Heart right ventricle (tissue), 16 donors: ENCODE results near the gene RPN2. TPM values are rescaled to one million over a fixed set of nuclear protein-coding genes. Genes with fewer than 3 reads are reported as not detected.

Experiments
- ATAC-seq, 8 donors: fragments of 200-7000 bp; cut with Tn5 transposase; one replicate each; pipeline ENCODE4 v1.9.1; 2020; ENCODE audit warnings: mild to moderate bottlenecking in 8 of 8, moderate library complexity in 8 of 8, moderate number of reproducible peaks in 1 of 8
- DNase-seq, 2 donors: peaks; one replicate each; pipeline ENCODE4 v3.0.0-alpha.2; 2020
- H3K27ac ChIP-seq, 10 donors: fragments of 200-600 bp; sonication (generic) in 2 of 10; one replicate each; pipeline versions ENCODE4 v1.5.0 to v1.8.0; 2020 to 2022; ENCODE audit warnings: mild to moderate bottlenecking in 3 of 10
- H3K27me3 ChIP-seq, 7 donors: fragments of 200-600 bp; one replicate each; pipeline ENCODE4 v1.8.0; 2021 to 2022; ENCODE audit warnings: mild to moderate bottlenecking in 2 of 7
- H3K36me3 ChIP-seq, 9 donors: fragments of 200-600 bp; sonication (generic) in 1 of 9; one replicate each; pipeline versions ENCODE4 v1.5.0 to v1.8.0; 2020 to 2022; ENCODE audit warnings: mild to moderate bottlenecking in 2 of 9
- H3K4me1 ChIP-seq, 9 donors: fragments of 200-600 bp; sonication (generic) in 1 of 9; one replicate each; pipeline versions ENCODE4 v1.5.0 to v1.8.0; 2020 to 2022; ENCODE audit warnings: mild to moderate bottlenecking in 4 of 9
- H3K4me3 ChIP-seq, 10 donors: fragments of 200-600 bp; sonication (generic) in 2 of 10; one replicate each; pipeline versions ENCODE4 v1.5.0 to v1.8.0; 2020 to 2022; ENCODE audit warnings: mild to moderate bottlenecking in 7 of 10, moderate library complexity in 2 of 10
- H3K9me3 ChIP-seq, 11 donors: fragments of 200-600 bp in 10 of 11; sonication (generic) in 2 of 11; one replicate each; pipeline versions ENCODE4 v1.5.0 to v1.8.0; 2013 to 2022; ENCODE audit warnings: mild to moderate bottlenecking in 2 of 11, control low read depth in 1 of 11, moderate library complexity in 1 of 11
- WGBS, 2 donors: extraction: QIAGEN DNeasy Blood & Tissue Kit; methylation state at CpG; one replicate each; pipeline ENCODE4 v1.1.7; 2013; ENCODE audit warnings: inconsistent platforms in 1 of 2; 5-methylcytosine and 5-hydroxymethylcytosine counted together
- intact Hi-C, 10 donors: fragments of 100-400 bp; cut with DNase I; formaldehyde crosslinking; loops; one replicate each; pipeline versions ENCODE4 v1.11.1 to v1.14.2; 2022
- polyA plus RNA-seq, 2 donors: library from polyadenylated mRNA; stranded (reverse); fragments of 200-250 nt; gene quantifications; one replicate each; pipeline ENCODE4 v1.2.3, GENCODE V29; 2013
- total RNA-seq, 10 donors: library from RNA; stranded (reverse); fragmentation: NEBNext Ultra II Directional in 3 of 10; extraction: Animal tissue kit (Norgen Biotek cat#: 25700) in 3 of 10; gene quantifications; one replicate each; pipeline versions ENCODE4 v1.2.1 to v1.2.4, GENCODE V29; 2021 to 2023
- TF ChIP-seq, protein P1 (sequence below), 9 donors: fragments of 200-600 bp; sonication (generic) in 2 of 9; IDR thresholded peaks; one replicate each; pipeline versions ENCODE4 v1.5.0 to v1.8.0; 2021 to 2022; ENCODE audit warnings: antibody characterized with exemption in 9 of 9, mild to moderate bottlenecking in 5 of 9, moderate library complexity in 1 of 9
- donor health status: Arrhythmogenic right ventricular cardiomyopathy.
- donor health status: ischemic (EF 13 %, LVEDD 7.1; RV severe dilation, severe dysfunction).
- donor health status: healthy with polysubstance abuse.
- donor health status: DM: no; HTN: yes; CAD: no.
- donor health status: DM: no; HTN: no; CAD: no.
- donor health status: ischemic (EF 25% LVEDD 6.9; RV normal size, moderate dysfunction).
- donor health status: ischemic (EF 25% LVEDD 5.7; RV mildly dilated, moderate dysfunction).
- donor health status: healthy.
- donor health status: DM: yes; HTN: yes; CAD: no.
- donor health status: Ischemic cardiomyopathy.
- donor health status: ischemic (EF 35%, LVEDD 5.7; RV mildly dilated, moderate dysfunction).
- donor health status: nonischemic (EF 11% LVEDD 7.7; RV severe dilation, severe dysfunction).
- donor health status: DM: yes; HTN: yes; CAD: no.
- donor health status: PGD.
- donor health status: ischemic (EF 29% LVEDD 5.4; RV normal size, mild dysfunction).
- donor health status: nonischemic (EF 23%, LVEDD 6.1; RV moderate dilation, normal function).

The RPN2 gene
- total and polyA plus RNA-seq, 12 donors = 30.9 to 166 (median 95.2) TPM

DNA sequence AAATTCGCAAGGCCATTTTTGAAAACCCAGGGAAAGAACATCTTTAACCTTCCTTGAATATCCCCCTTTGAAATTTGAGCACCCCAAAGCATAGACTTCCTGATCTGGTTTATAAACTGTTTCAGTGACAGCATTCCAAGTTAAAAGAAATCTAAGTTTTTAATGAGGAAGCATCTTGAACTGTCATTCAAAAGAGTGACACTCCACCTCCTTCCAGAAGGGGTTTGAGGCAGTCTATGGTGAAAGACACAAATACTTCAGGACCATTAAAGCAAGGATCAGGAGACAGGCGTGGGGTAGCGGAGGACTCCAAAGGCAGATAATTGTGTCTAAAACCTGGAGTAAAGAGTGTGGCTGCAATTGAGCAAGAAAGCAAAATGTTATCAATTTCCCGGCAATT is 81.8 kb downstream of the RPN2 start:
- no peaks in the 10 kb centered on the region for H3K36me3 ChIP-seq
- intact Hi-C loops = loop anchor here in 1 of 10 donors (10.0 kb wide), 1 partner anchor 56 kb away; no protein-coding TSS in a partner anchor
- no peak overlapping the region for H3K4me3 ChIP-seq
- H3K4me1 ChIP-seq = peaks cover 0 to 4% (median 0%) of the 10 kb centered on the region in 9 donors
- WGBS, 2 donors = 82 to 92% methylated on average over 4 of the region's 4 CpGs
- H3K27me3 ChIP-seq = peaks cover 0 to 42% (median 16%) of the 10 kb centered on the region in 7 donors
- no peaks in the 10 kb centered on the region for H3K9me3 ChIP-seq
- ATAC-seq (no peak), DNase-seq (no peak)
- TF ChIP-seq, protein P1, sequence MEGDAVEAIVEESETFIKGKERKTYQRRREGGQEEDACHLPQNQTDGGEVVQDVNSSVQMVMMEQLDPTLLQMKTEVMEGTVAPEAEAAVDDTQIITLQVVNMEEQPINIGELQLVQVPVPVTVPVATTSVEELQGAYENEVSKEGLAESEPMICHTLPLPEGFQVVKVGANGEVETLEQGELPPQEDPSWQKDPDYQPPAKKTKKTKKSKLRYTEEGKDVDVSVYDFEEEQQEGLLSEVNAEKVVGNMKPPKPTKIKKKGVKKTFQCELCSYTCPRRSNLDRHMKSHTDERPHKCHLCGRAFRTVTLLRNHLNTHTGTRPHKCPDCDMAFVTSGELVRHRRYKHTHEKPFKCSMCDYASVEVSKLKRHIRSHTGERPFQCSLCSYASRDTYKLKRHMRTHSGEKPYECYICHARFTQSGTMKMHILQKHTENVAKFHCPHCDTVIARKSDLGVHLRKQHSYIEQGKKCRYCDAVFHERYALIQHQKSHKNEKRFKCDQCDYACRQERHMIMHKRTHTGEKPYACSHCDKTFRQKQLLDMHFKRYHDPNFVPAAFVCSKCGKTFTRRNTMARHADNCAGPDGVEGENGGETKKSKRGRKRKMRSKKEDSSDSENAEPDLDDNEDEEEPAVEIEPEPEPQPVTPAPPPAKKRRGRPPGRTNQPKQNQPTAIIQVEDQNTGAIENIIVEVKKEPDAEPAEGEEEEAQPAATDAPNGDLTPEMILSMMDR (IDR thresholded peaks at IDR 0.05) = no peak
- no peak overlapping the region for H3K27ac ChIP-seq

DNA sequence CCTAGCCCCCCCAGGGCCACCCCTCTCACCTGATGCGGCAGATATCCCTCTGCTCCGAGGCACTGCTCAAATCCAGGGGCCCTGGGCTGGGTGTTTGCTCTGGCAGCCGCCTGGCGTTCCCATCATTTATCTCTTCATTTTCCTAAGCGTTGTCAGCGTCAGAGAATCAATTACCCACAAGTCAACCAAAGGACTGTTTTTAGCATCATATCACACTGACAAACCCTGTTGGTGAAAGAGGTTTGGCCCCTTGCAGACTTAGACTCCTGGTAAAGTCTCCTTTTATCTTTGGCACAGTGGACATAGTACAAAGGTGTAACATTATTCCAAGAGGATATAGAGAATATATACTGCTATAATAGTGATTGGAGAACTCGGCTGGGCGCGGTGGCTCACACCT is 82.6 kb downstream of the RPN2 start, which contains the start of gene GHRH:
GHRH (minus strand) TSS at position 101 of the 400 bp plus-strand sequence. CDS start 4,925 bp downstream, outside the sequence.
- Histone ChIP-seq H3K27me3 (peaks cover 0 to 42% (median 16%) of the 10 kb centered on the region in 7 donors), H3K4me3 (no peak within 1 kb of the TSS), H3K9me3 (no peaks in the 10 kb centered on the region), H3K27ac (no peak within 1 kb of the TSS), H3K36me3 (no peaks in the 10 kb centered on the region), H3K4me1 (peaks cover 0 to 4% (median 0%) of the 10 kb centered on the region in 9 donors)
- TF ChIP-seq, protein P1 (IDR thresholded peaks at IDR 0.05) = no peak
- 49 to 53% methylated on average over 9 of the region's 9 CpGs for WGBS, 2 donors
- intact Hi-C loops = loop anchor here in 1 of 10 donors (10.0 kb wide), 1 partner anchor 57 kb away; no protein-coding TSS in a partner anchor
- ATAC-seq (no peak), DNase-seq (no peak)

DNA sequence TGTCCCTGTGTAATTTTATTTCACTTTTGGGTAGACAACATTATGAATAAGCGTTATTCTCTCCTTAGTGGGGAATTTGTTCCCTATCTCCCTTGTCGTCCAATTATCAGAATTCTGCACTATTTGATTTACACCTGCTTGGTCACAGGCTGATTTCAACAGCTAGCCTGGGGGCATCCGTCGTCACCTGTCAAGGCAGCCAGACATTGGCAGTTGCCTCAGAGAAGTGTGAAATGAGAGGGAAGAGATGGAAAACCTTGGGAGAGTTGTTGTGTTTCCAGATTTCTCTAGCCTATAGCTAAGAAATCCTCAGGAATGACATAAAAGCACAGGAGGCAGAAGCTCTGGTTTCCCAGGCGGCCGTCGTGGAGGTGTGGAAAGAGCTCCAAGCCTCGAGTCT is 83.4 kb downstream of the RPN2 start:
- Histone ChIP-seq H3K4me1 (peaks cover 0 to 4% (median 0%) of the 10 kb centered on the region in 9 donors), H3K9me3 (no peaks in the 10 kb centered on the region), H3K36me3 (no peaks in the 10 kb centered on the region), H3K27me3 (peaks cover 0 to 42% (median 16%) of the 10 kb centered on the region in 7 donors), H3K4me3 (no peak overlapping the region), H3K27ac (no peak overlapping the region)
- WGBS, 2 donors = 53 to 57% methylated on average over 8 of the region's 8 CpGs
- DNase-seq = no peak
- intact Hi-C loops = loop anchor here in 1 of 10 donors (10.0 kb wide), 1 partner anchor 58 kb away; no protein-coding TSS in a partner anchor
- ATAC-seq = no peak
- TF ChIP-seq, protein P1 (IDR thresholded peaks at IDR 0.05) = no peak

DNA sequence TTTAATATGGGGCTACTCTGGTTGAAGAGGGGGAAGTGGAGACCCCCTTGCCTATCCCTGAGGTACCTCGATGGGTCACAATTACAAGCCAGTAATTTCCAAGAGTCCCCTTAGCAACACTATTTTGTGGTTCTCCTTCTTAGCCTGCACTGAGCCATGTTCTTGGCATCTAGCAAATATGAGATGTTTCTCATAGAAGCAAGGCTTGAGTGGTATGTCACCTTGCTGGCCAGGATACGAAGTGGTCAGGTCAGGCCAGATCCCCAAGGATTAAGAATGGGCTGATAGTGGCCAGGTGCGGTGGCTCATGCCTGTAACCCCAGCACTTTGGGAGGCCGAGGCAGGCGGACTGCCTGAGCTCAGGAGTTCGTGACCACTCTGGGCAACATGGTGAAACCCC is 84.6 kb downstream of the RPN2 start:
- intact Hi-C loops = loop anchor here in 1 of 10 donors (10.0 kb wide), 1 partner anchor 59 kb away; no protein-coding TSS in a partner anchor
- no peak overlapping the region for H3K4me3 ChIP-seq
- H3K27me3 ChIP-seq = peaks cover 0 to 34% (median 16%) of the 10 kb centered on the region in 7 donors
- ATAC-seq (no peak), DNase-seq (no peak)
- H3K4me1 ChIP-seq = peaks cover 0 to 4% (median 0%) of the 10 kb centered on the region in 9 donors
- WGBS, 2 donors = 76 to 87% methylated on average over 6 of the region's 6 CpGs
- H3K36me3 ChIP-seq = no peaks in the 10 kb centered on the region
- no peaks in the 10 kb centered on the region for H3K9me3 ChIP-seq
- TF ChIP-seq, protein P1 (IDR thresholded peaks at IDR 0.05) = no peak
- H3K27ac ChIP-seq = no peak overlapping the region
